ENCODE results near the gene WNT2.

WNT2 gene

GRCh38 chr7:117322741-117323304 is at the start of gene WNT2:
Gene WNT2 (minus strand): TSS chr7:117323058. CDS start chr7:117322989, 69 bp downstream.
- Histone ChIP-seq H3K9ac (ENCODE audit: low read depth, low read length) (no peak within 1 kb of the TSS), H3K9me3 (ENCODE audit: control insufficient read depth, insufficient read depth, low read length) (no peaks in the 10 kb centered on the region; the same call in 1 of the 2 replicates), H3K27me3 (ENCODE audit: control insufficient read depth, insufficient read depth, low read length) (peaks cover 99% of the 10 kb centered on the region), H3K36me3 (ENCODE audit: control insufficient read depth, insufficient read depth, low read length) (no peaks in the 10 kb centered on the region), H3K27ac (ENCODE audit: low read depth, low read length) (no peak within 1 kb of the TSS), H3K4me1 (ENCODE audit: control insufficient read depth, insufficient read depth, low read length) (peaks cover 3% of the 10 kb centered on the region), H3K4me3 (ENCODE audit: low read depth, low read length) (peak within 1 kb of the TSS; percentile 71)

- Histone ChIP-seq H3K36me3 (ENCODE audit: control insufficient read depth, insufficient read depth, low read length) (no peaks in the 10 kb centered on the region), H3K4me3 (ENCODE audit: low read depth, low read length) (no peak overlapping the region), H3K4me1 (ENCODE audit: control insufficient read depth, insufficient read depth, low read length) (no peaks in the 10 kb centered on the region), H3K27me3 (ENCODE audit: control insufficient read depth, insufficient read depth, low read length) (no peaks in the 10 kb centered on the region), H3K27ac (ENCODE audit: low read depth, low read length) (no peak overlapping the region), H3K9ac (ENCODE audit: low read depth, low read length) (no peak overlapping the region), H3K9me3 (ENCODE audit: control insufficient read depth, insufficient read depth, low read length) (no peaks in the 10 kb centered on the region)
Observed at GRCh38 chr7:117372073-117372472, 49.2 kb upstream of the WNT2 start.

- Histone ChIP-seq H3K9ac (ENCODE audit: low read depth, low read length) (no peak overlapping the region), H3K4me3 (ENCODE audit: low read depth, low read length) (no peak overlapping the region), H3K4me1 (ENCODE audit: control insufficient read depth, insufficient read depth, low read length) (peaks cover 4% of the 10 kb centered on the region; the same call in 1 of the 2 replicates), H3K27ac (ENCODE audit: low read depth, low read length) (no peak overlapping the region), H3K9me3 (ENCODE audit: control insufficient read depth, insufficient read depth, low read length) (no peaks in the 10 kb centered on the region), H3K27me3 (ENCODE audit: control insufficient read depth, insufficient read depth, low read length) (no peaks in the 10 kb centered on the region), H3K36me3 (ENCODE audit: control insufficient read depth, insufficient read depth, low read length) (no peaks in the 10 kb centered on the region)
Observed at GRCh38 chr7:117364339-117365080, 41.7 kb upstream of the WNT2 start.

GRCh38 chr7:117362294-117362888 is 39.5 kb upstream of the WNT2 start:
- Histone ChIP-seq H3K27ac (ENCODE audit: low read depth, low read length) (no peak overlapping the region), H3K9ac (ENCODE audit: low read depth, low read length) (no peak overlapping the region), H3K36me3 (ENCODE audit: control insufficient read depth, insufficient read depth, low read length) (no peaks in the 10 kb centered on the region), H3K9me3 (ENCODE audit: control insufficient read depth, insufficient read depth, low read length) (no peaks in the 10 kb centered on the region), H3K4me1 (ENCODE audit: control insufficient read depth, insufficient read depth, low read length) (peaks cover 4% of the 10 kb centered on the region; the same call in 1 of the 2 replicates), H3K27me3 (ENCODE audit: control insufficient read depth, insufficient read depth, low read length) (no peaks in the 10 kb centered on the region), H3K4me3 (ENCODE audit: low read depth, low read length) (no peak overlapping the region)

GRCh38 chr7:117350027-117350426 is 27.2 kb upstream of the WNT2 start:
- Histone ChIP-seq H3K9ac (ENCODE audit: low read depth, low read length) (no peak overlapping the region), H3K27me3 (ENCODE audit: control insufficient read depth, insufficient read depth, low read length) (no peaks in the 10 kb centered on the region), H3K27ac (ENCODE audit: low read depth, low read length) (no peak overlapping the region), H3K4me3 (ENCODE audit: low read depth, low read length) (no peak overlapping the region), H3K36me3 (ENCODE audit: control insufficient read depth, insufficient read depth, low read length) (no peaks in the 10 kb centered on the region), H3K9me3 (ENCODE audit: control insufficient read depth, insufficient read depth, low read length) (no peaks in the 10 kb centered on the region), H3K4me1 (ENCODE audit: control insufficient read depth, insufficient read depth, low read length) (no peaks in the 10 kb centered on the region)

GRCh38 chr7:117349570-117349969 is 26.7 kb upstream of the WNT2 start:
- Histone ChIP-seq H3K36me3 (ENCODE audit: control insufficient read depth, insufficient read depth, low read length) (no peaks in the 10 kb centered on the region), H3K27ac (ENCODE audit: low read depth, low read length) (no peak overlapping the region), H3K4me1 (ENCODE audit: control insufficient read depth, insufficient read depth, low read length) (no peaks in the 10 kb centered on the region), H3K9me3 (ENCODE audit: control insufficient read depth, insufficient read depth, low read length) (no peaks in the 10 kb centered on the region), H3K27me3 (ENCODE audit: control insufficient read depth, insufficient read depth, low read length) (no peaks in the 10 kb centered on the region), H3K4me3 (ENCODE audit: low read depth, low read length) (no peak overlapping the region), H3K9ac (ENCODE audit: low read depth, low read length) (no peak overlapping the region)

- no peak overlapping the region for H3K4me3 ChIP-seq (ENCODE audit: low read depth, low read length)
- H3K27me3 ChIP-seq (ENCODE audit: control insufficient read depth, insufficient read depth, low read length), result no peaks in the 10 kb centered on the region
- no peak overlapping the region for H3K27ac ChIP-seq (ENCODE audit: low read depth, low read length)
- H3K36me3 ChIP-seq (ENCODE audit: control insufficient read depth, insufficient read depth, low read length), result no peaks in the 10 kb centered on the region
- no peak overlapping the region for H3K9ac ChIP-seq (ENCODE audit: low read depth, low read length)
- no peaks in the 10 kb centered on the region for H3K9me3 ChIP-seq (ENCODE audit: control insufficient read depth, insufficient read depth, low read length)
- no peaks in the 10 kb centered on the region for H3K4me1 ChIP-seq (ENCODE audit: control insufficient read depth, insufficient read depth, low read length)
Observed at GRCh38 chr7:117347962-117348672, 25.3 kb upstream of the WNT2 start.

GRCh38 chr7:117347480-117347879 is 24.6 kb upstream of the WNT2 start:
- H3K27ac ChIP-seq (ENCODE audit: low read depth, low read length), result no peak overlapping the region
- no peak overlapping the region for H3K9ac ChIP-seq (ENCODE audit: low read depth, low read length)

GRCh38 chr7:117346161-117346560 is 23.3 kb upstream of the WNT2 start:
- no peaks in the 10 kb centered on the region for H3K9me3 ChIP-seq (ENCODE audit: control insufficient read depth, insufficient read depth, low read length)
- H3K9ac ChIP-seq (ENCODE audit: low read depth, low read length), result no peak overlapping the region
- H3K4me3 ChIP-seq (ENCODE audit: low read depth, low read length), result no peak overlapping the region
- no peaks in the 10 kb centered on the region for H3K36me3 ChIP-seq (ENCODE audit: control insufficient read depth, insufficient read depth, low read length)
- H3K27ac ChIP-seq (ENCODE audit: low read depth, low read length), result no peak overlapping the region
- H3K27me3 ChIP-seq (ENCODE audit: control insufficient read depth, insufficient read depth, low read length), result no peaks in the 10 kb centered on the region
- no peaks in the 10 kb centered on the region for H3K4me1 ChIP-seq (ENCODE audit: control insufficient read depth, insufficient read depth, low read length)

More at GRCh38 chr7:117347480-117347879, 24.6 kb upstream of the WNT2 start:
- Histone ChIP-seq H3K9me3 (ENCODE audit: control insufficient read depth, insufficient read depth, low read length) (no peaks in the 10 kb centered on the region), H3K4me1 (ENCODE audit: control insufficient read depth, insufficient read depth, low read length) (no peaks in the 10 kb centered on the region), H3K4me3 (ENCODE audit: low read depth, low read length) (no peak overlapping the region), H3K36me3 (ENCODE audit: control insufficient read depth, insufficient read depth, low read length) (no peaks in the 10 kb centered on the region), H3K27me3 (ENCODE audit: control insufficient read depth, insufficient read depth, low read length) (no peaks in the 10 kb centered on the region)

GRCh38 chr7:117338020-117338419 is 15.2 kb upstream of the WNT2 start:
- Histone ChIP-seq H3K9ac (ENCODE audit: low read depth, low read length) (no peak overlapping the region), H3K4me3 (ENCODE audit: low read depth, low read length) (no peak overlapping the region), H3K27me3 (ENCODE audit: control insufficient read depth, insufficient read depth, low read length) (no peaks in the 10 kb centered on the region), H3K36me3 (ENCODE audit: control insufficient read depth, insufficient read depth, low read length) (no peaks in the 10 kb centered on the region), H3K4me1 (ENCODE audit: control insufficient read depth, insufficient read depth, low read length) (no peaks in the 10 kb centered on the region), H3K9me3 (ENCODE audit: control insufficient read depth, insufficient read depth, low read length) (no peaks in the 10 kb centered on the region), H3K27ac (ENCODE audit: low read depth, low read length) (no peak overlapping the region)

- no peak overlapping the region for H3K9ac ChIP-seq (ENCODE audit: low read depth, low read length)
Observed at GRCh38 chr7:117333168-117333567, 10.3 kb upstream of the WNT2 start.

More at GRCh38 chr7:117333168-117333567, 10.3 kb upstream of the WNT2 start:
- Histone ChIP-seq H3K9me3 (ENCODE audit: control insufficient read depth, insufficient read depth, low read length) (no peaks in the 10 kb centered on the region), H3K36me3 (ENCODE audit: control insufficient read depth, insufficient read depth, low read length) (no peaks in the 10 kb centered on the region), H3K4me3 (ENCODE audit: low read depth, low read length) (no peak overlapping the region), H3K27ac (ENCODE audit: low read depth, low read length) (no peak overlapping the region), H3K4me1 (ENCODE audit: control insufficient read depth, insufficient read depth, low read length) (no peaks in the 10 kb centered on the region), H3K27me3 (ENCODE audit: control insufficient read depth, insufficient read depth, low read length) (no peaks in the 10 kb centered on the region)
